ENCODE data around the gene EFNA3.

Gene EFNA3

DNA sequence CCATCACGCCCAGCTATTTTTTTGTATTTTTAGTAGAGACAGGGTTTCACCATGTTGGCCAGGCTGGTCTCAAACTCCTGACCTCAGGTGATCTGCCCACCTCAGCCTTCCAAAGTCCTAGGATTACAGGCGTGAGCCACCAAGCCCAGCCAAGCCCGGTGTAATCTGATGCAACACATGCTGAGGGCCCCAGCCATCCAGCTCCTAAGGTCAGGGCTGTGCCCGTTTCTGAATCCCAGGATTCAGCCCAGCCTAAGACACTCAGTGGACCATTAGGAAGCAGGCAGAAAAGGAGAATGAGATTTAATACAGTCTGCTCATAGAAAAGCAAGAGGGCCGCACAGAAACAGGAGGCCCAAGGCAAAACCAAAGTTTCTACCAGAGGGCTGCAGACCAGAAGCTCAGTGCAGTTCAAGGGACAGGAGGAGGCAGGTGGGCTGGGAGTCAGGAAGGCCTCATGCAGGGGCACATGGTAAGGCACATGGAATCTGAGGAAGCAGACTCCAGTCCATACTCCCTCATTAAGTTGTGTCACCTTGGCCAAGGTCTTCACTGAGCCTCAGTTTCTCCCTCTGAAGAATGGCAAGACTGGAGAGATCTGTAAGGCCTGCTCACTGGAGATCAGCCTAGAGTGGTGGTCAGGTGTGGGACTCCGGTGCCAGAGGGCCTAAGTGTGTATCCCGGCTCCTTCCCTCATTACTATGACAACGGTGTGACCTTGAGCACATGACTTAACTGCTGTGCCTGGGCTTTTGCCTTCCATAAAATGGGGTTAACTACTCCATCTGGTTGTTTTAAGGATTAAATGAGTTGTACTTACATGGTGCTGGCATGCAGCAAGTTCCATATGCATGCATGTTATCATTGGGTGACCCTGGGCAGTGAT lies 29.9 kb upstream of the EFNA3 start:
- in situ Hi-C loops (cut with MboI; ENCODE audit: low sequenced_read_pairs) = no loop called here

- in situ Hi-C loops (cut with MboI; ENCODE audit: low sequenced_read_pairs) = no loop called here
Observed at GRCh38 chr1:155049651-155050559, 28.7 kb upstream of the EFNA3 start.

DNA sequence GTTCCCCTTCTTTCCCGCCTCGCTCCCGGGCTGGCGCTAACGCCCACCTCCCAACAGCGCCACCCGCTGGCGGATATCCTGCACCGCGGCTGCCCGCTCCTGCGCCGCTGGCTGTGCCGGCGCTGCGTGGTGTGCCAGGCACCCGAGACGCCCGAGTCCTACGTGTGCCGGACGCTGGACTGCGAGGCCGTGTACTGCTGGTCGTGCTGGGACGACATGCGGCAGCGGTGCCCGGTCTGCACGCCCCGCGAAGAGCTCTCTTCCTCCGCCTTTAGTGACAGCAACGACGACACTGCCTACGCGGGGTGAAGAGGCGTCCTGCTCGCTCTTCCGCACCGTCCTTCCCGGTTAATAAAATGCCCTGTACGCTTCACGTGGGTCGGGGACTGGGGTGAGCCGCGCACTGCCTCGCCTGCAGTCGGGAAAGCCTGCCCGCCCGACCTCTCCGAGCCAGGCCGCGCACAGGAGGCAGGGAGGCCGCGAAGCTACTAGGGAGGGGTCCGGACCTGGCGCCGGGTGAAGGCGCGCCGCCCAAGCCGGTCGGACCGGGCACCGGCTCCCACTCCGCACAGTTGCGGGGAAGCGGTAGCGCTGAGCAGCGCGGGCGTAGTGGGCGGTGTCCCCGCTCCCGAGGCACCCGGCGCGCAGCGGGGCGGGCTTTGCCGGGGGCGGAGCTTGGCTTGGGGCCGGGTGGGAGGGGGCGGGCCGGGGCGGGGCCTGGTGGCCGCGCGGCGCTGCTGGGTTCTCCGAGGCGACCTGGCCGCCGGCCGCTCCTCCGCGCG lies 27.9 kb upstream of the EFNA3 start, which contains the start of gene ADAM15:
TSS of gene ADAM15 (plus strand) at position 757 of the 782 bp plus-strand sequence. CDS start 71 bp downstream, outside the sequence.
- in situ Hi-C loops (cut with MboI; ENCODE audit: low sequenced_read_pairs) = no loop called here

DNA sequence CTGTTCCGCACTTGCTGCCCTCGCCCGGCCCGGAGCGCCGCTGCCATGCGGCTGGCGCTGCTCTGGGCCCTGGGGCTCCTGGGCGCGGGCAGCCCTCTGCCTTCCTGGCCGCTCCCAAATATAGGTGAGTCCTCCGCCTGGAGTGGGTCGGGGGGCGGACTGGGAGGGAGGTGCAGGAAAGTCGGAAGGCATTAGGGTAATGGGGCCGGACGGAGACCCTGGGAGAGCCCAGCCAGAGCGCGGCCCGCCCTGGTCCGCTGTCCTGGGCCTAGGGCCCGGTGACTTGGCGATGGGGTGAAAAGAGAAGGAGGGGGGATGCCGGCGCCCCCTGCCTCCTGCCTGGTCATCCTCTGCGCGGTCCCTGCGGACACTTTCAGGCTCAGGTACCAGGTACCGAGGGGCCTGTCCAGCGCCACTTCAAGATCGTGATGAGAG lies 27.3 kb upstream of the EFNA3 start:
- in situ Hi-C loops (cut with MboI; ENCODE audit: low sequenced_read_pairs) = no loop called here

DNA sequence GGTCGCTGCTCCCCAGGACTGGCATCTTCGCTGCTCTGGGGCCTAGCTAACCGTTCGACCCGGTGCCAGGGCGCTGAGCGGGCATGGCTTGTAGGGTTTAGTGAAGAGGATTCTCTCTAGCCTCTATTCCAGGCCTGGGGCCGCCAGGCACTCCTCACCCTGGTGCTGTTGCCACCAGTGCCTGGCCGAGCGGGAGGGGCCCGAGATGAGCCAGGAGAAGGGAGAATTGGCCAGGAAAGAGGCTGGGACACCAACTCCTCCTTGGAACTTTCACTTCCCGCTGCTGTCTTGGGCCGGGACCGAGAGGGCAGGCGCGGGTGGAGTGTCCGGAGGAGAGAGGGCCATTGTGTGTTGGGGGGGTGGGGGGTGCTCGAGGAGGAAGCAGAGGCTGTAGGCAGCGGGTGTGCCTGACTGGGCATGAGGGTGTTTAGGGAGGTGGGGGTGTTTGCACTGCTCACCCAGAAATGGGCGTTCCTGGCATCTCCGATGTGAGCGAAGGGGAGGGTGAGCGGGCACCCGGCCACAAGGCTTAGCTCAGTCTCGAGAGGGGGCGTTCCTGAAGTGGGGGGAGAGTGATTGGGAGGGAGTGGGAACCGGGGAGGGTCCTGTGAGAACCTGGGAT lies 26.7 kb upstream of the EFNA3 start:
- in situ Hi-C loops (cut with MboI; ENCODE audit: low sequenced_read_pairs) = no loop called here

- in situ Hi-C loops (cut with MboI; ENCODE audit: low sequenced_read_pairs) = no loop called here
Observed at GRCh38 chr1:155052439-155053395, 25.9 kb upstream of the EFNA3 start.

GRCh38 chr1:155053531-155054105 lies 25.0 kb upstream of the EFNA3 start:
- in situ Hi-C loops (cut with MboI; ENCODE audit: low sequenced_read_pairs) = no loop called here

DNA sequence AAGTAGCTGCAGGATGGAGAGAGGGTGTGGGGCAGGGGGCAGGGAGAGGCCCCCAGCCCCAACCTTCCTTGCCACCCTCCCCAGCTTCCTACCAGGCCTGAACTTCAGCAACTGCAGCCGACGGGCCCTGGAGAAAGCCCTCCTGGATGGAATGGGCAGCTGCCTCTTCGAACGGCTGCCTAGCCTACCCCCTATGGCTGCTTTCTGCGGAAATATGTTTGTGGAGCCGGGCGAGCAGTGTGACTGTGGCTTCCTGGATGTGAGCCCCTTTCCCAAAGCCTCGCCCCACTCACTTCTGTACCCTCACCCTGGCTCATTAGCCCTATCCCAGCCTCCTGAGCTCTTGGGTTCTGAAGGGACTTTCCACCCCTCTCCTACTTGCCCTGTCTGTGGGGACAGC lies 21.5 kb upstream of the EFNA3 start:
- in situ Hi-C loops (cut with MboI; ENCODE audit: low sequenced_read_pairs) = no loop called here

GRCh38 chr1:155057788-155058211 lies 20.8 kb upstream of the EFNA3 start:
- in situ Hi-C loops (cut with MboI; ENCODE audit: low sequenced_read_pairs) = no loop called here

- in situ Hi-C loops (cut with MboI; ENCODE audit: low sequenced_read_pairs) = no loop called here
Observed at GRCh38 chr1:155060736-155061135, 17.9 kb upstream of the EFNA3 start.

- in situ Hi-C loops (cut with MboI; ENCODE audit: low sequenced_read_pairs) = no loop called here
Observed at GRCh38 chr1:155061381-155062150, 17.1 kb upstream of the EFNA3 start.

GRCh38 chr1:155062151-155062686 lies 16.4 kb upstream of the EFNA3 start:
- in situ Hi-C loops (cut with MboI; ENCODE audit: low sequenced_read_pairs) = no loop called here

DNA sequence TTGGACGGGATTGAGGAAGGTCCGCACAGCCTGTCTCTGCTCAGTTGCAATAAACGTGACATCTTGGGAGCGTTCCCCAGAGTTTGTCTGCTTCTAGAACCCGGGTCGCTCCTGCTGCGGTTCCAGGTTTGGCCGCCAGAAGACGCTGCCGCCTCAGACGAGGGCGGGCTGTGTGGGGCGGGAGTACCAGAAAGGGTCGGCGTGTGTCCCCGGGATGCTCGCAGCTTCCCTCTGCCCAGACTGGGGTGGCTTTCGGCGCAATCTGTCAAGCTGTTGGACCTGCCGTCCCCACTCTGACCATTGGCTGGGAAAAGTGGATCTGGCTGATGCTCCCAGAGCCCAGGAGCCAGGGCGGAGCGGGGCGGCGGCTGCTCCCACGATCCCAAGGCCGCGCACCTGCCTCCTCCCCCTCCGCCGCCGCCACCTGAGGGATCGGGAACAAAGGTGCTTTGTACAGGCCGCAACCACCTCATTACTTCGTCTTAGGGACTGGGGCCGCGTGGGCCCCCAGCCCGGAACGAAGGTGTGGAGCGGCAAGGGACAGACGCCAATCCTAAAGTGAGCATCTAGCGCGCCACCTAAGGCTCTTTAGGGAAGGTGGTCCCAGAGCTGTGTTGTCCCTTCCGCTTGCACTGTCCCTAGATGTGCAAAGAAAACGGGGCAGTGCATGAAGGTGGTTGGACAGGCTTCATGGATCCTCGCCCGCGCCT lies 15.8 kb upstream of the EFNA3 start:
- in situ Hi-C loops (cut with MboI; ENCODE audit: low sequenced_read_pairs) = no loop called here

DNA sequence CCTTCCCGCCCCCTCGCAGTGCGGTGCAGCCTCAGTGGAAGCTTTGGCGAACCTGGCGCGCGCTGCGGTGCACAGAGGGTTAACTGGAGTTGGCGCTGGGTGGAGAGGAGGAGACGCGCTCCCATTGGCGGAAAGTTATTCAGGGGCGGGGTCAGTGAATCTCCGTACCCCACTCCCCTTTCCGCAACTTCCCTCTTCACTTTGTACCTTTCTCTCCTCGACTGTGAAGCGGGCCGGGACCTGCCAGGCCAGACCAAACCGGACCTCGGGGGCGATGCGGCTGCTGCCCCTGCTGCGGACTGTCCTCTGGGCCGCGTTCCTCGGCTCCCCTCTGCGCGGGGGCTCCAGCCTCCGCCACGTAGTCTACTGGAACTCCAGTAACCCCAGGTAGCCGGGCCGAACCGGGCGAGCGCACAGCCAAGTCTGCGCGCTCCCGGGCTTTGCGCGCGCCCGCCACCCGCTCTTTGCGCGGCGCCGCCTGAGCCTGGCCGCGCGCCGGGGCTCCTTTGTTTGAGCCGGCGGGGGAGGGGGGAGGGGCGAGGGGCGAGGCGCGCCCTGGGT lies 15.0 kb upstream of the EFNA3 start, which contains the start of gene EFNA4:
TSS of gene EFNA4 (plus strand) at position 191 of the 561 bp plus-strand sequence. CDS start at position 275, 84 bp downstream.
- in situ Hi-C loops (cut with MboI; ENCODE audit: low sequenced_read_pairs) = no loop called here

DNA sequence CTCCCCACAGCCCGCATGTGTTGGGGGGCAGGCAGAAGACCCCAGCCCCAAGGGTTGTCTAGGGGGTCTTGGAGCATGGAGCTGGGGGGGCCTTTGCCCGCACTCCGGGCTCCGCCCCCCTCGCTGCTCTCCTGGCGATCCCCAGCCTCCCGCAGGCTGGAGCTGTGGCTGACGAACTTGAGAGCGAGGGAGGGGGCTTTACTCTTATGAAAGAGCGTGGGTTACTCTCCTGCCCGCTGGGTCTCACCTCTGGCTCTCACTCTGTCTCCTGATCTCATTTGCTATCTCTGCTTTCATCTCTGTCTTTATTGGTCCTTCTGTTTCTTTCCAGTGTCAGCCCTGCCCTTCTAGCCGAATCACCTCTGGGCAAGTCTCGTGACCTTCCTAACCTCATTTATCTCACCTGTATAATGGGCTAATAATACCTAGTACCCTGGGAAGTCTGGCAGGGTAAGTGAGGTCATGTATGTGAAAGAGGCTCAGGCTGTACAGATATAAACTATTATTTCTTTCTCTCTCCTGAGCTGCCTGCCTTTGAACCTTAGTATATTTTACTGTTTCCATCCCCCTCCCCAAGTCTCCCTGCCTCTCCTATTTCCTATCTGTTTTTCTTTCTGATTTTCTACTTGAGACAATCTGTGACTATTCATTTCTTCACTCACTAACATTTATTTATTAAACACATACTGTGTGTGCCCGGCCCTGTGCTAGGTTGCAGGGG lies 14.4 kb upstream of the EFNA3 start:
- in situ Hi-C loops (cut with MboI; ENCODE audit: low sequenced_read_pairs) = no loop called here

- in situ Hi-C loops (cut with MboI; ENCODE audit: low sequenced_read_pairs) = no loop called here
Observed at GRCh38 chr1:155064832-155065429, 13.7 kb upstream of the EFNA3 start.

Data from HL-60/S4 treated with retinoic acid at 250 ng/mL for 4 days and 3 days (cell line).